ENCODE results near the gene LGALS7. TPM values are rescaled to one million over a fixed set of nuclear protein-coding genes. Genes with fewer than 3 reads are reported as not detected.

Gene LGALS7
- total RNA-seq, 1 donor from 2014 or later, result not detected

GRCh38 chr19:38727868-38728660 is 45.3 kb downstream of the LGALS7 start:
- Histone ChIP-seq H3K27me3 (ENCODE audit: low read depth) (no peaks in the 10 kb centered on the region), H3K9me3 (replicated peaks) (no peaks in the 10 kb centered on the region), H3K4me1 (peaks cover 82% of the 10 kb centered on the region), H3K4me3 (peak overlapping the region; percentile 14), H3K27ac (replicated peaks) (peak overlapping the region; percentile 91), H3K36me3 (peaks cover 87% of the 10 kb centered on the region)
- intact Hi-C loops (cut with micrococcal nuclease), result no loop called here
- TF ChIP-seq CTCF (IDR thresholded peaks at IDR 0.05; ENCODE audit: borderline replicate concordance), result no peak
- peak; percentile 50 for DNase-seq

GRCh38 chr19:38727306-38727867 is 45.9 kb downstream of the LGALS7 start:
- H3K36me3 ChIP-seq, result peaks cover 93% of the 10 kb centered on the region
- intact Hi-C loops (cut with micrococcal nuclease), result no loop called here
- no peaks in the 10 kb centered on the region for H3K27me3 ChIP-seq (ENCODE audit: low read depth)
- peaks cover 83% of the 10 kb centered on the region for H3K4me1 ChIP-seq
- H3K9me3 ChIP-seq (replicated peaks), result no peaks in the 10 kb centered on the region
- peak overlapping the region; percentile 14 for H3K4me3 ChIP-seq
- TF ChIP-seq CTCF (IDR thresholded peaks at IDR 0.05; ENCODE audit: borderline replicate concordance), result no peak
- DNase-seq, result peak; percentile 11
- peak overlapping the region; percentile 91 for H3K27ac ChIP-seq (replicated peaks)

DNA sequence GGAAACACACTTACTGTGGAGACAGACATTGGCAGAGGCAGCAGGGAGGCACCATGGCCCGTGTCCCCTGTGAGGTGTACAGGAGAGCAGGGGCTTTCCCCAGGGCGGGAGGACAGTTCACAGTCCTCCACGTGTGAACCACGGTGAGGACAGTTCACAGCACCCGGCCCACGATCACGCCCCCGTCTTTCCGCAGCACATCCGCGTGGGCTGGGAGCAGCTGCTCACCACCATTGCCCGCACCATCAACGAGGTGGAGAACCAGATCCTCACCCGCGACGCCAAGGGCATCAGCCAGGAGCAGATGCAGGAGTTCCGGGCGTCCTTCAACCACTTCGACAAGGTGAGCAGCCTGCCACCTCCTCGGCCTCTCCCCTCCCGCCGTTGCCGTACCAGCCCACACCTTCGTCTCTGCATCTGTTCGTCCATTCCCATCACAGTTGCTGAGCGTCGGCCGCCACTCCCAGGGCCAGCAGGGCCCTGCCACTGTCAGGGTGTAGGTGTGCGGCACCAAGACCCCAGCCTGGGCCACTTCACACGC is 46.5 kb downstream of the LGALS7 start:
- no peaks in the 10 kb centered on the region for H3K9me3 ChIP-seq (replicated peaks)
- intact Hi-C loops (cut with micrococcal nuclease), result no loop called here
- no peaks in the 10 kb centered on the region for H3K27me3 ChIP-seq (ENCODE audit: low read depth)
- H3K36me3 ChIP-seq, result peaks cover 97% of the 10 kb centered on the region
- peak overlapping the region; percentile 91 for H3K27ac ChIP-seq (replicated peaks)
- no peak for TF ChIP-seq CTCF (IDR thresholded peaks at IDR 0.05; ENCODE audit: borderline replicate concordance)
- no peak overlapping the region for H3K4me3 ChIP-seq
- H3K4me1 ChIP-seq, result peaks cover 83% of the 10 kb centered on the region
- DNase-seq, result peak; percentile 18

GRCh38 chr19:38726284-38726673 is 47.0 kb downstream of the LGALS7 start:
- Histone ChIP-seq H3K27ac (replicated peaks) (peak overlapping the region; percentile 91), H3K4me3 (no peak overlapping the region), H3K9me3 (replicated peaks) (no peaks in the 10 kb centered on the region), H3K27me3 (ENCODE audit: low read depth) (no peaks in the 10 kb centered on the region), H3K36me3 (peaks cover 97% of the 10 kb centered on the region), H3K4me1 (peaks cover 83% of the 10 kb centered on the region)
- TF ChIP-seq CTCF (IDR thresholded peaks at IDR 0.05; ENCODE audit: borderline replicate concordance), result no peak
- intact Hi-C loops (cut with micrococcal nuclease), result no loop called here
- DNase-seq, result peak; percentile 10

DNA sequence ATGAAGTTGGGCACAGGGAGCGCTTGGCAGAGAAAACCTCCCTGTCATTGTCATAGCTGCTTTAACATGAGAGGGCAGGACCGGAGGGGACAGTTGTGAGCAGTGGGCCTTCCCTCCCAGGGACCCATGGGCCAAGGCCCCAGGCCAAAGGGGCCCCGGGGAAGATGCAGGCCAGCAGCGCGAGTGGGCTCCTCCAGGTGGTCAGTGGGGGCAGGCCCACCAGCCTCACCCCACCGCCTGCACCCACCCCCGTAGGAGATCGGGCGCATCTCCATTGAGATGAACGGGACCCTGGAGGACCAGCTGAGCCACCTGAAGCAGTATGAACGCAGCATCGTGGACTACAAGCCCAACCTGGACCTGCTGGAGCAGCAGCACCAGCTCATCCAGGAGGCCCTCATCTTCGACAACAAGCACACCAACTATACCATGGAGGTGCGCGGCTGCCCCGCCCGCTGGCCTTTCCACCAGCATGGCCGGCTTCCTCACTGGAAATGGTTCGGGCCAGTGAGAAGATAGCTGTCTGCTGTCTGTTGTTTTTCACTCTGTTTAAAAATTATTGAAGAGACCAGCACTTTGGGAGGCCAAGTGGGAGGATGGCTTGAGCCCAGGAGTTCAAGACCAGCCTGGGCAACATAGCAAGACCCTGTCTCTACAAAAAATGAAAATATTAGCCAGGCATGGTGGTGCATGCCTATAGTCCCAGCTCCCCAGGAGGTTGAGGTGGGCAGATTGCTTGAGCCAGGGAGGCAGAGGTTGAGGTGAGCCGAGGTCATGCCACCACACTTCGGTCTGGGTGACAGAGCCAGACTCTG is 47.6 kb downstream of the LGALS7 start:
- peak; percentile 15 for DNase-seq
- Histone ChIP-seq H3K4me1 (peaks cover 83% of the 10 kb centered on the region), H3K27ac (replicated peaks) (peak overlapping the region; percentile 91), H3K27me3 (ENCODE audit: low read depth) (no peaks in the 10 kb centered on the region), H3K36me3 (peaks cover 97% of the 10 kb centered on the region), H3K9me3 (replicated peaks) (no peaks in the 10 kb centered on the region), H3K4me3 (no peak overlapping the region)
- intact Hi-C loops (cut with micrococcal nuclease), result no loop called here
- no peak for TF ChIP-seq CTCF (IDR thresholded peaks at IDR 0.05; ENCODE audit: borderline replicate concordance)
